Lung microvascular endothelial cell (primary cell): ENCODE measurements around the gene RNF115. TPM values are rescaled to one million over a fixed set of nuclear protein-coding genes. Genes with fewer than 3 reads are reported as not detected.
"Not testable (repeated sequence)": the region's sequence is repeated elsewhere in the genome, so short reads cannot be mapped to it uniquely, and the experiment has no call there.

ENCODE experiments used
- DNase-seq, 2 donors: peaks; one replicate each; pipeline versions ENCODE4 v3.0.0 to v3.0.0-alpha.2; 2010; ENCODE audit warnings: low read depth in 2 of 2
- total RNA-seq: library from RNA; depleted of rRNA; stranded (reverse); fragments of >200 nt; gene quantifications from 2 replicates; pipeline ENCODE4 v1.2.1, GENCODE V29; 2014

The RNF115 gene
- total RNA-seq, 1 donor from 2014 or later, result 9.5 TPM

GRCh38 chr1:145828367-145829026 lies 4.6 kb upstream of the RNF115 start:
- peak in 1 of 2 donors; percentile 27 for DNase-seq

GRCh38 chr1:145827966-145828365 lies 4.1 kb upstream of the RNF115 start:
- DNase-seq, result peak; percentile 47 to 58

- DNase-seq, result peak in 1 of 2 donors; percentile 19
Measured at GRCh38 chr1:145826030-145826429, 2.1 kb upstream of the RNF115 start.

- DNase-seq, result no peak
Measured at GRCh38 chr1:145824499-145824842, 576 bp upstream of the RNF115 start.

GRCh38 chr1:145822779-145823331 lies 1.0 kb downstream of the RNF115 start:
- not testable (repeated sequence) for DNase-seq

- DNase-seq, result peak; percentile 12 to 45
Measured at GRCh38 chr1:145818095-145818494, 5.8 kb downstream of the RNF115 start.

GRCh38 chr1:145812977-145813810 lies 10.7 kb downstream of the RNF115 start:
- DNase-seq, result not testable (repeated sequence)

GRCh38 chr1:145806844-145807243 lies 17.1 kb downstream of the RNF115 start:
- no peak for DNase-seq

- no peak for DNase-seq
Measured at GRCh38 chr1:145806408-145806807, 17.5 kb downstream of the RNF115 start.

GRCh38 chr1:145805057-145805456 lies 18.8 kb downstream of the RNF115 start:
- no peak for DNase-seq

- DNase-seq, result no peak
Measured at GRCh38 chr1:145804235-145805045, 19.5 kb downstream of the RNF115 start.

- DNase-seq, result no peak
Measured at GRCh38 chr1:145799806-145800205, 24.1 kb downstream of the RNF115 start.

GRCh38 chr1:145796753-145797152 lies 27.1 kb downstream of the RNF115 start:
- DNase-seq, result no peak

GRCh38 chr1:145795257-145795881 lies 28.5 kb downstream of the RNF115 start:
- DNase-seq, result no peak

- no peak for DNase-seq
Measured at GRCh38 chr1:145792484-145792883, 31.4 kb downstream of the RNF115 start.

- DNase-seq, result not testable (repeated sequence)
Measured at GRCh38 chr1:145791860-145792259, 32.0 kb downstream of the RNF115 start.

- DNase-seq, result no peak
Measured at GRCh38 chr1:145788580-145788979, 35.3 kb downstream of the RNF115 start.

GRCh38 chr1:145786271-145786670 lies 37.6 kb downstream of the RNF115 start:
- no peak for DNase-seq

GRCh38 chr1:145785547-145785946 lies 38.3 kb downstream of the RNF115 start:
- DNase-seq, result peak; percentile 61

GRCh38 chr1:145784409-145784808 lies 39.5 kb downstream of the RNF115 start:
- peak; percentile 11 to 48 for DNase-seq
